ENCODE results near the gene HIBADH. TPM values are rescaled to one million over a fixed set of nuclear protein-coding genes. Genes with fewer than 3 reads are reported as not detected.

Gene HIBADH
- total RNA-seq, 2 experiments from 2014 or later, result 19.2 to 24.0 TPM

- no peak for TF ChIP-seq CTCF (conservative IDR thresholded peaks at IDR 0.05; ENCODE audit: low read length)
- TF ChIP-seq EZH2phosphoT487 (IDR thresholded peaks at IDR 0.05; ENCODE audit: borderline replicate concordance, low read depth, low read length), result no peak
- no TSS peak for BruUV-seq (replicated peaks)
- ChIA-PET CTCF (ENCODE audit: unreplicated experiment) (no interaction called here), POLR2A (no interaction called here)
- H3K36me3 ChIP-seq (ENCODE audit: insufficient read depth, low read length), result peaks cover 23% of the 10 kb centered on the region; the same call in 1 of the 2 replicates
- no peak for DNase-seq (ENCODE audit: low spot score)
- no peaks in the 10 kb centered on the region for H3K4me1 ChIP-seq (ENCODE audit: insufficient read depth, low read length, poor library complexity, severe bottlenecking)
- H3K9me3 ChIP-seq (ENCODE audit: low read length), result no peaks in the 10 kb centered on the region
- no peak overlapping the region for H3K4me2 ChIP-seq (ENCODE audit: low read length)
- H3K79me2 ChIP-seq (ENCODE audit: insufficient read depth, low read depth, low read length), result no peaks in the 10 kb centered on the region
- no peak overlapping the region for H3K4me3 ChIP-seq (ENCODE audit: low read depth, low read length, poor library complexity, severe bottlenecking)
- H2AFZ ChIP-seq (ENCODE audit: low read length), result no peak overlapping the region
- no peaks in the 10 kb centered on the region for H3K9me2 ChIP-seq (ENCODE audit: insufficient read depth, low read length)
- no peak overlapping the region for H3K27ac ChIP-seq (ENCODE audit: low read depth, low read length, poor library complexity, severe bottlenecking)
- H4K20me1 ChIP-seq (ENCODE audit: insufficient read depth, low read length), result no peaks in the 10 kb centered on the region
- intact Hi-C loops (cut with micrococcal nuclease; ENCODE audit: unreplicated experiment), result no loop called here
These were observed 15.6 kb downstream of the HIBADH start for GRCh38 chr7:27647046-27647445.

GRCh38 chr7:27642271-27642670, 20.4 kb downstream of the HIBADH start:
- Histone ChIP-seq H3K9me3 (ENCODE audit: low read length) (no peaks in the 10 kb centered on the region), H3K9me2 (ENCODE audit: insufficient read depth, low read length) (no peaks in the 10 kb centered on the region), H4K20me1 (ENCODE audit: insufficient read depth, low read length) (no peaks in the 10 kb centered on the region), H2AFZ (ENCODE audit: low read length) (no peak overlapping the region), H3K79me2 (ENCODE audit: insufficient read depth, low read depth, low read length) (no peaks in the 10 kb centered on the region), H3K4me3 (ENCODE audit: low read depth, low read length, poor library complexity, severe bottlenecking) (no peak overlapping the region), H3K27ac (ENCODE audit: low read depth, low read length, poor library complexity, severe bottlenecking) (no peak overlapping the region), H3K4me2 (ENCODE audit: low read length) (no peak overlapping the region), H3K36me3 (ENCODE audit: insufficient read depth, low read length) (peaks cover 7% of the 10 kb centered on the region), H3K4me1 (ENCODE audit: insufficient read depth, low read length, poor library complexity, severe bottlenecking) (no peaks in the 10 kb centered on the region)
- TF ChIP-seq CTCF (conservative IDR thresholded peaks at IDR 0.05; ENCODE audit: low read length) (no peak), EZH2phosphoT487 (IDR thresholded peaks at IDR 0.05; ENCODE audit: borderline replicate concordance, low read depth, low read length) (no peak)
- intact Hi-C loops (cut with micrococcal nuclease; ENCODE audit: unreplicated experiment), result no loop called here
- no TSS peak for BruUV-seq (replicated peaks)
- POLR2A ChIA-PET, result no interaction called here
- CTCF ChIA-PET (ENCODE audit: unreplicated experiment), result no interaction called here
- no peak for DNase-seq (ENCODE audit: low spot score)

GRCh38 chr7:27641581-27642230, 21.0 kb downstream of the HIBADH start:
- ChIA-PET POLR2A (interaction anchor here (0.6 to 0.9 kb wide), 3 partner anchors 37 to 1206 kb away, joined by 3 to 6 read pairs (median 5); no protein-coding TSS in a partner anchor), CTCF (ENCODE audit: unreplicated experiment) (no interaction called here)
- H3K4me2 ChIP-seq (ENCODE audit: low read length), result no peak overlapping the region
- H3K27ac ChIP-seq (ENCODE audit: low read depth, low read length, poor library complexity, severe bottlenecking), result no peak overlapping the region
- H3K9me3 ChIP-seq (ENCODE audit: low read length), result no peaks in the 10 kb centered on the region
- no peak overlapping the region for H3K4me3 ChIP-seq (ENCODE audit: low read depth, low read length, poor library complexity, severe bottlenecking)
- no peaks in the 10 kb centered on the region for H4K20me1 ChIP-seq (ENCODE audit: insufficient read depth, low read length)
- H3K9me2 ChIP-seq (ENCODE audit: insufficient read depth, low read length), result no peaks in the 10 kb centered on the region
- TF ChIP-seq CTCF (conservative IDR thresholded peaks at IDR 0.05; ENCODE audit: low read length) (no peak), EZH2phosphoT487 (IDR thresholded peaks at IDR 0.05; ENCODE audit: borderline replicate concordance, low read depth, low read length) (no peak)
- no peaks in the 10 kb centered on the region for H3K4me1 ChIP-seq (ENCODE audit: insufficient read depth, low read length, poor library complexity, severe bottlenecking)
- no peaks in the 10 kb centered on the region for H3K79me2 ChIP-seq (ENCODE audit: insufficient read depth, low read depth, low read length)
- H2AFZ ChIP-seq (ENCODE audit: low read length), result no peak overlapping the region
- DNase-seq (ENCODE audit: low spot score), result no peak
- BruUV-seq (replicated peaks), result no TSS peak
- H3K36me3 ChIP-seq (ENCODE audit: insufficient read depth, low read length), result peaks cover 4% of the 10 kb centered on the region
- intact Hi-C loops (cut with micrococcal nuclease; ENCODE audit: unreplicated experiment), result no loop called here
